Measurements from ENCODE around the gene FAM185A.

DNA sequence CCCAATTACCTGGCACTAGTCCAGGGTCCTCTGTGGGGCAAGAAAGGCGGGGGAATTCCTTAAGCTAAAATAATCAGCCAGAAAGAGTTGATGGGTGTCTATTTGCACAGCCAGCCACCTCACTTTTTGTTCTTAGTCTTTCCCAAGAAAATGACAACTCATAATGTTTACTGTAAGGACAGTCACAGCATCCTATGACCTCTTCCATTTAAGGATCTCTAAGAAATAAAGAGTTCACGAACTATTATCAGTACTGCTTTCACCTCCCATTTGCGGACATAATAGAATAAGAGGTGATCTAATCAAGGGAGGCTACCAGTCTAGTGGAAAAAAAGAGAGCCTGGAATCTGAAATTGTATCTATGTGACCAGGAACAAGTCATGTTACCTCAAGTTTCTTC is 91.6 kb downstream of the FAM185A start:
- TF ChIP-seq RAD21 (IDR thresholded peaks at IDR 0.05; ENCODE audit: low read depth) (no peak), EP300 (IDR thresholded peaks at IDR 0.05; ENCODE audit: borderline replicate concordance) (no peak)
- TF ChIP-seq, protein P1, sequence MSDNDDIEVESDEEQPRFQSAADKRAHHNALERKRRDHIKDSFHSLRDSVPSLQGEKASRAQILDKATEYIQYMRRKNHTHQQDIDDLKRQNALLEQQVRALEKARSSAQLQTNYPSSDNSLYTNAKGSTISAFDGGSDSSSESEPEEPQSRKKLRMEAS (IDR thresholded peaks at IDR 0.05): no peak
